DMS114 treated with DMSO at 0.1 percent for 48 hours (cell line): ENCODE data around the gene TRPC5OS.

Source experiments
- DNase-seq: peaks from one replicate; lab custom pipeline; 2025; ENCODE audit not compliant: unreplicated experiment; lab: John Stamatoyannopoulos, UW

Gene TRPC5OS

GRCh38 chrX:111892375-111892774, 16.4 kb downstream of the TRPC5OS start:
- DNase-seq: no peak

GRCh38 chrX:111896148-111896547, 20.2 kb downstream of the TRPC5OS start:
- DNase-seq: no peak

- no peak for DNase-seq
These were observed 38.6 kb downstream of the TRPC5OS start for GRCh38 chrX:111914398-111915090.

GRCh38 chrX:111917591-111917990, 41.6 kb downstream of the TRPC5OS start:
- no peak for DNase-seq

GRCh38 chrX:111928456-111928855, 52.5 kb downstream of the TRPC5OS start:
- DNase-seq: no peak
